WERI-Rb-1 (cell line): ENCODE results near the gene MYBPHL.
A peak's percentile ranks its signal among the peaks of the same experiment; 100 is the strongest.

Experiments
- DNase-seq: peaks from one replicate; pipeline ENCODE4 v3.0.0-alpha.2; 2020
- H3K27ac ChIP-seq: fragments of 250-450 bp; sonication (Bioruptor Pico); 2 replicates; pipeline ENCODE4 v1.5.1; 2020; ENCODE audit warnings: mild to moderate bottlenecking, moderate library complexity
- H3K27me3 ChIP-seq: fragments of 250-450 bp; sonication (Bioruptor Pico); 2 replicates; pipeline ENCODE4 v1.5.1; 2021; ENCODE audit warnings: mild to moderate bottlenecking, low read depth, moderate library complexity; ENCODE audit not compliant: insufficient read depth, severe bottlenecking
- H3K36me3 ChIP-seq: fragments of 250-450 bp; sonication (Bioruptor Pico); 2 replicates; pipeline ENCODE4 v1.5.1; 2020; ENCODE audit warnings: mild to moderate bottlenecking, moderate library complexity
- H3K4me3 ChIP-seq: 2 replicates; pipeline ENCODE4 v1.5.1; 2011; ENCODE audit warnings: low read depth, mild to moderate bottlenecking, control low read depth, low read length
- H3K9me3 ChIP-seq: fragments of 250-450 bp; sonication (Bioruptor Pico); 2 replicates; pipeline ENCODE4 v1.5.1; 2021; ENCODE audit warnings: mild to moderate bottlenecking, moderate library complexity; ENCODE audit not compliant: severe bottlenecking
- TF ChIP-seq, protein P1 (sequence below): IDR thresholded peaks from 2 replicates; pipeline ENCODE4 v1.5.1; 2011; ENCODE audit warnings: low read depth, mild to moderate bottlenecking, control low read depth, inconsistent platforms, low read length

MYBPHL gene

DNA sequence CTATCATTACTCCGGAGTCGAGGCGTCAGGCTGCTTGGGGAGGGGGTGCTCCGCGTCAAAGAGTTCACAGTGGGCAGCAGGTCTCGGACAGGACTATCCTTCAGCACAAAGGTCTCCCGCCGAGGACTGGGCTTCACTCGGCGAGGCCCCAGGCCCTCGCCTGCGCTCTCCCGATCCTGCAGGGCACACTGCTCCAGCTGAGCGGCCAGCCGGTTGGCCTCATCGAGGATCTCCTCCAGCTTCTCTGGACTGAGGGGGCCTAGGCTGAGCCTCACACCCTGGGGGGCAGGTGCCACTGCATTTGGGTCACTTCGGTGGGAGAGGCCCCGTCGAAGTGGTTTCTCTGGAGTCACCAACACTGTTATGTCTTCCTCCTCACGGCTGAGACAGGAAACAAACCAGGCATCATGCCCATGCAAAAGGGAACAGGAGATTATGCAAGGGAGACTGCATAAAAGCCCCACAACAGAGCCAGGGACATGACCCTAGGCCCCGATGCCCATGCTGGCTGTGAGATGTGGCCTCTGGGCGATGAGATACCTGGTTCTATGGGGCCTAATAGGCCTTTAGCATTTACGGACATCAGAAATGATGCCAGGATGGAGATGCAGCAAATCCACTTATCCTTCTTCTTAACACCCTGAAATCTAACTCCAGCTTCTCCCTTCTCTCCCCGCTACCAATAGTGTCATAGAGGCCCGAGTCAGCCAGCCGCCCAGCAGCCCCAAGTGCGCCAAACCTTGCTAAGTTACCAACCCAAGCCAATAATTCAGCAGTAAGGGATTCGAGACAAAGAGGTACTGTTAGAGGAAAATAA, 24.9 kb downstream of the MYBPHL start:
- Histone ChIP-seq H3K27ac (peak overlapping the region; percentile 91), H3K9me3 (no peaks in the 10 kb centered on the region), H3K36me3 (peaks cover 37% of the 10 kb centered on the region), H3K27me3 (no peaks in the 10 kb centered on the region), H3K4me3 (peak overlapping the region; percentile 66)
- TF ChIP-seq, protein P1, sequence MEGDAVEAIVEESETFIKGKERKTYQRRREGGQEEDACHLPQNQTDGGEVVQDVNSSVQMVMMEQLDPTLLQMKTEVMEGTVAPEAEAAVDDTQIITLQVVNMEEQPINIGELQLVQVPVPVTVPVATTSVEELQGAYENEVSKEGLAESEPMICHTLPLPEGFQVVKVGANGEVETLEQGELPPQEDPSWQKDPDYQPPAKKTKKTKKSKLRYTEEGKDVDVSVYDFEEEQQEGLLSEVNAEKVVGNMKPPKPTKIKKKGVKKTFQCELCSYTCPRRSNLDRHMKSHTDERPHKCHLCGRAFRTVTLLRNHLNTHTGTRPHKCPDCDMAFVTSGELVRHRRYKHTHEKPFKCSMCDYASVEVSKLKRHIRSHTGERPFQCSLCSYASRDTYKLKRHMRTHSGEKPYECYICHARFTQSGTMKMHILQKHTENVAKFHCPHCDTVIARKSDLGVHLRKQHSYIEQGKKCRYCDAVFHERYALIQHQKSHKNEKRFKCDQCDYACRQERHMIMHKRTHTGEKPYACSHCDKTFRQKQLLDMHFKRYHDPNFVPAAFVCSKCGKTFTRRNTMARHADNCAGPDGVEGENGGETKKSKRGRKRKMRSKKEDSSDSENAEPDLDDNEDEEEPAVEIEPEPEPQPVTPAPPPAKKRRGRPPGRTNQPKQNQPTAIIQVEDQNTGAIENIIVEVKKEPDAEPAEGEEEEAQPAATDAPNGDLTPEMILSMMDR, result no peak
- no peak for DNase-seq

DNA sequence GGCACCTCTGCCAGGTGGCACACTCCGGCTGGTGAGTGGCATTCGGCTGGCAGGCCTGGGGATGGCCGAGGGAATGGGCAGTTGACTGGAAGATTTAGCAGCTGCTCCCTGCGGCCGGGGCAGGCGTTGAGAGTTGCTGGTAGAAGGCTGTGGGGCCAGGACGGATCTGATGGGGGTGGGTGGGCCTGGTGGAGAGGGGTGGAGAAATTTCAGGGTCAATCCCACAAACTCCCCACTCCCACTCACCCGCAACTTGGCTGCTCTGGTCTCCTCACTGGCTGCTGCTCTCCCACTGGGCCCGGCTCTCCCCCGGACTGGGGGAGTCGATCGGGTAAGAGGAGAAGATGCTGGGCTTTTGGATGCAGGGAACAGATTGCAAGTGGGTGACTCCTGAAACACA, 25.9 kb downstream of the MYBPHL start:
- H3K9me3 ChIP-seq, result no peaks in the 10 kb centered on the region
- H3K27ac ChIP-seq, result no peak overlapping the region
- TF ChIP-seq, protein P1, result no peak
- H3K36me3 ChIP-seq, result peaks cover 40% of the 10 kb centered on the region
- H3K4me3 ChIP-seq, result no peak overlapping the region
- no peak for DNase-seq
- no peaks in the 10 kb centered on the region for H3K27me3 ChIP-seq

DNA sequence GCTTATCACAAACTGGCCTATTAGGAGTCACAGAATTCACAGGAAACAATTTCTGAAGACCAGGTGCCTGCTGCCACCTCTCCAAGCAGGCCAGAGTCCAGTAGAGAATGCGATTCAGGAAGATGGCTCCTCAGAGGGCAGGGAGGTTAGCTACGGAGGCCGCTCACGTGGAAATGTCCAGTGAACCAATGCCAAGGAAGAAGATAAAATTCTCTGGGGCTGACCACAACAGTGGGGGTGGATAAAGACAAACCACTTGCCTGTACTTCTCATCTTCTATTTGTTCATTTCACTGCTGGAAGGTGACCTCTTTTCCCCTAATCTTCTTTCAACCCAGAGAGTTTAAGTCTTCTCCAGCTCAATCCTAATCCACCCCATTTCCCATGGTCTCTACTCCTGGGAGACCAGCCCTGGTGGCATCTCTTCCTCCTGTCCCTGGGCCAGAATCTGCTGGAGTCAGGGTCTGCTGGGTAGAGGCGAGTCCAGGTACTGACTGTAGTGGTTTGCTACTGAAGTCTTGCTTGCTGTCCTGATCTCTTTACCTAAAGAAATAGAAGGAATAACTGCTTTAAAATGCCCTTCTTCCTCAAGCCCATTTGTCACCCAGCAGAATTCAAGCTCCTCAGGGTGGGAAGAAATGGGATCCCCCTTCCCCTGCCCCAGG, 27.1 kb downstream of the MYBPHL start:
- H3K27me3 ChIP-seq, result no peaks in the 10 kb centered on the region
- no peak overlapping the region for H3K4me3 ChIP-seq
- peaks cover 48% of the 10 kb centered on the region for H3K36me3 ChIP-seq
- no peaks in the 10 kb centered on the region for H3K9me3 ChIP-seq
- TF ChIP-seq, protein P1, result no peak
- no peak overlapping the region for H3K27ac ChIP-seq
- DNase-seq, result no peak

DNA sequence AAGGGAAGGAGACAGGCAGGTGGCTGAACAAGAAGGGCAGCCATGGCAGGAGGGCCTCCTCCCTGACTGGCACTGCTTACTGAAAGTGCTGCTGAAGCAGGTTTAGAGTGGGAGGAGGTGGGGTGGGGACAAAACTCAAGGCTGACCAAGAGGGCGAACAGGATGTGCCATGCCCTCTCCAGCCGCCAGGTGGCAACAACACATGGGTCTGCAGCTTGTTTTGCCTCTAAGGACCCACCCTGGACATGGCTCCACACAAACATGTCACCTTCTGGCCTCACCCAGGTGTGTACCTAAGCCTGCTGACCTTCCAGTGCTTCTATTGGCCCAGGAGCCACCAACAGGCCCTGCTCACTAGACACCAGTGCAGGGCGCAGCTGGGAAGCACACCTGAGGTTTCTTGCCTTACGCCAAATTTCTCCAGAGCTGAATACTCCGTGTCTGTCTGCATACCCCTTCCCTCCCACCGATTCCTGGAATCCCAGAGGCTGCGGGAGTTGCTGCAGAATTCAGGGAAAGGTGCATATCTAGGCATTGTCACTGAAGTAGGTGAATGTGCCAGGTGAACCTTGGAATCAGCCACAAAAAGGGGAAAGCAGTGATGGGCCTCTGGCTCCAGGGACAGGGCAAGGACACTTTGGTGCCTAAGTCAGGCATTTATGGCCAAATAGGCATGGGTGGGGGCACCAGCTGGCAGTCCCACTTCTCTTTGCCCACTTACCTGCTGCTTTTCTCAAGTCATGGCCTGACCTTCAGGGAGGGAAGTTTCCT, 29.2 kb downstream of the MYBPHL start:
- H3K27ac ChIP-seq, result peak overlapping the region; percentile 40

DNA sequence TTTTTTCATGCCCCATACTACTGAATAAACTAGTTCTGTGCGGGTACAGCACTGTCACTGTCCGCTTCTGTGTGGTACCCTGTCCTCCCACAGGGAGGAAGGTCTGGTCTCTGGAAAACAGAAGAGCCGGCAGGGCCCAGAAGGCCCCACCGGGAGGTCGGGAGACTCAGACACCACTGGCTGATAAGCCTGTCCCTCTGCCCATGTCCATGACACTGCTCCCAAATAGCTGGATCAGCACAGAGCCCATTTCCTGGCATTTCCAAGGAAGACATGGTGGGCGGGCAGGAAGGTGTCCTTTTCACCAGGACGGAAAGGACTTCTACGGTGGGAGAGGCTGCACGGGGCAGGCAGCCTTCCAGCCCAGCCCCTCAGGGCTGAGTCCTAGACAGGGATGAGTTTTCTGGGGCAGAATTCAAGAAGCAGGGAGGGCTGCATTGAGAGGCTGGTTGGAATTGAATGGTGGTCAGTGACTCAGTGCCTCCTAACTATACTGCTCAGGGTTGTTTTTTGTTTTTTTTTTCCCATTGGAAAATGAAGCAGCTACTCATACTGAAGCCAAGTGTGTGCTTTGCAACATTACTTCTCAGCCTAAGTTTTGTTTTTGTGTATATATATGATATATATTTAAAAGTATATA, 31.0 kb downstream of the MYBPHL start:
- H3K9me3 ChIP-seq, result no peaks in the 10 kb centered on the region
- no peak for DNase-seq
- no peaks in the 10 kb centered on the region for H3K27me3 ChIP-seq
- peaks cover 76% of the 10 kb centered on the region for H3K36me3 ChIP-seq
- no peak overlapping the region for H3K27ac ChIP-seq
- no peak overlapping the region for H3K4me3 ChIP-seq
- TF ChIP-seq, protein P1, result no peak

More for the DNA sequence above, 29.2 kb downstream of the MYBPHL start:
- H3K36me3 ChIP-seq, result peaks cover 64% of the 10 kb centered on the region
- TF ChIP-seq, protein P1, result peak; percentile 100
- no peak overlapping the region for H3K4me3 ChIP-seq
- H3K9me3 ChIP-seq, result no peaks in the 10 kb centered on the region
- no peaks in the 10 kb centered on the region for H3K27me3 ChIP-seq
- DNase-seq, result peak; percentile 93
